Colonic mucosa (tissue), 4 donors: ENCODE measurements around the gene DGKD. TPM values are rescaled to one million over a fixed set of nuclear protein-coding genes. Genes with fewer than 3 reads are reported as not detected.
A peak's percentile ranks its signal among the peaks of the same experiment; 100 is the strongest.

Experiments
- DNase-seq: peaks from one replicate; pipeline ENCODE4 v3.0.0-alpha.2; 2020
- H3K27ac ChIP-seq: fragments of 200-600 bp; one replicate; pipeline ENCODE4 v1.8.0; 2021
- H3K27me3 ChIP-seq: fragments of 200-600 bp; one replicate; pipeline ENCODE4 v1.8.0; 2021
- H3K36me3 ChIP-seq: fragments of 200-600 bp; one replicate; pipeline ENCODE4 v1.8.0; 2021
- H3K4me1 ChIP-seq: fragments of 200-600 bp; one replicate; pipeline ENCODE4 v1.8.0; 2021; ENCODE audit warnings: mild to moderate bottlenecking
- H3K4me3 ChIP-seq: fragments of 200-600 bp; one replicate; pipeline ENCODE4 v1.8.0; 2021
- H3K9ac ChIP-seq, 2 donors: one replicate each; pipeline ENCODE4 v1.7.0; 2013; ENCODE audit warnings: control low read depth in 2 of 2, low read depth in 2 of 2, low read length in 2 of 2
- H3K9me3 ChIP-seq: fragments of 200-600 bp; one replicate; pipeline ENCODE4 v1.8.0; 2021
- intact Hi-C: fragments of 100-400 bp; cut with DNase I; formaldehyde crosslinking; loops from one replicate; pipeline ENCODE4 v1.14.1; 2022
- total RNA-seq, 2 donors: library from RNA; stranded (reverse); fragmentation: NEBNext Ultra II Directional in 1 of 2; extraction: Animal tissue kit (Norgen Biotek cat#: 25700) in 1 of 2; gene quantifications; one replicate each; pipeline ENCODE4 v1.2.1, GENCODE V29; 2021
- TF ChIP-seq, protein P1 (sequence below): fragments of 200-600 bp; IDR thresholded peaks from one replicate; pipeline ENCODE4 v1.8.0; 2022; ENCODE audit warnings: antibody characterized with exemption, mild to moderate bottlenecking
- donor health status: healthy.
- donor health status: DM: no; HTN: no; CAD: no.
- donor health status: DM: no; HTN: no; CAD: no.

Gene DGKD
- total RNA-seq, 2 donors from 2014 or later: 64.4 to 94.6 TPM

GRCh38 chr2:233426619-233427342 is 72.5 kb downstream of the DGKD start:
- intact Hi-C loops: no loop called here
- no peaks in the 10 kb centered on the region for H3K9me3 ChIP-seq
- peaks cover under 1% of the 10 kb centered on the region for H3K4me1 ChIP-seq
- H3K27me3 ChIP-seq: no peaks in the 10 kb centered on the region
- DNase-seq: no peak
- no peak overlapping the region for H3K27ac ChIP-seq
- TF ChIP-seq, protein P1, sequence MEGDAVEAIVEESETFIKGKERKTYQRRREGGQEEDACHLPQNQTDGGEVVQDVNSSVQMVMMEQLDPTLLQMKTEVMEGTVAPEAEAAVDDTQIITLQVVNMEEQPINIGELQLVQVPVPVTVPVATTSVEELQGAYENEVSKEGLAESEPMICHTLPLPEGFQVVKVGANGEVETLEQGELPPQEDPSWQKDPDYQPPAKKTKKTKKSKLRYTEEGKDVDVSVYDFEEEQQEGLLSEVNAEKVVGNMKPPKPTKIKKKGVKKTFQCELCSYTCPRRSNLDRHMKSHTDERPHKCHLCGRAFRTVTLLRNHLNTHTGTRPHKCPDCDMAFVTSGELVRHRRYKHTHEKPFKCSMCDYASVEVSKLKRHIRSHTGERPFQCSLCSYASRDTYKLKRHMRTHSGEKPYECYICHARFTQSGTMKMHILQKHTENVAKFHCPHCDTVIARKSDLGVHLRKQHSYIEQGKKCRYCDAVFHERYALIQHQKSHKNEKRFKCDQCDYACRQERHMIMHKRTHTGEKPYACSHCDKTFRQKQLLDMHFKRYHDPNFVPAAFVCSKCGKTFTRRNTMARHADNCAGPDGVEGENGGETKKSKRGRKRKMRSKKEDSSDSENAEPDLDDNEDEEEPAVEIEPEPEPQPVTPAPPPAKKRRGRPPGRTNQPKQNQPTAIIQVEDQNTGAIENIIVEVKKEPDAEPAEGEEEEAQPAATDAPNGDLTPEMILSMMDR: no peak
- H3K36me3 ChIP-seq: no peaks in the 10 kb centered on the region
- no peak overlapping the region for H3K4me3 ChIP-seq
- H3K9ac ChIP-seq: no peak overlapping the region

DNA sequence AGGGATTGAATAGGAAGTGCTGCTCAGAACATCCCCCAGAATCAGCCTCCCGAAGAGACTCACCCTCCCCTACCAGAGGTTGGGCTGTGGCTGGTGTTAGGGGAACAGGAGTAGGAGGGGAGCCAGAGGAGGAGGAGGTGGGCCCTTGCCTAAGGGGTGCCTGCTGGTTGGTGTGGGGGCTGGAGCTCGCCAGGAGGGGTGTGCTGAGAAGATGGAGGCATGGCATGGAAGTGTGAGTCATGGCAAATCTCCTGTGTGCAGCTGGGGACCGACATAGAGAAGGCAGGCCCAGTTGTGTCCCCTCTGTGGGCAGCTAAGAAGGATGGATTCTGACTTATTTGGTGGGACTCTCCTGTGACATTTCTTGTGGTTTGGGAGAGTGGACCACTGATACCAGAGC is 73.7 kb downstream of the DGKD start:
- TF ChIP-seq, protein P1: no peak
- H3K27ac ChIP-seq: no peak overlapping the region
- H3K4me3 ChIP-seq: no peak overlapping the region
- no peaks in the 10 kb centered on the region for H3K4me1 ChIP-seq
- intact Hi-C loops: no loop called here
- DNase-seq: no peak
- H3K9ac ChIP-seq: no peak overlapping the region
- H3K9me3 ChIP-seq: no peaks in the 10 kb centered on the region
- no peaks in the 10 kb centered on the region for H3K36me3 ChIP-seq
- H3K27me3 ChIP-seq: no peaks in the 10 kb centered on the region

GRCh38 chr2:233428438-233428837 is 74.1 kb downstream of the DGKD start:
- Histone ChIP-seq H3K4me1 (no peaks in the 10 kb centered on the region), H3K4me3 (no peak overlapping the region), H3K27me3 (no peaks in the 10 kb centered on the region), H3K36me3 (no peaks in the 10 kb centered on the region), H3K9ac (no peak overlapping the region), H3K27ac (no peak overlapping the region), H3K9me3 (no peaks in the 10 kb centered on the region)
- intact Hi-C loops: no loop called here
- no peak for DNase-seq
- TF ChIP-seq, protein P1: no peak

DNA sequence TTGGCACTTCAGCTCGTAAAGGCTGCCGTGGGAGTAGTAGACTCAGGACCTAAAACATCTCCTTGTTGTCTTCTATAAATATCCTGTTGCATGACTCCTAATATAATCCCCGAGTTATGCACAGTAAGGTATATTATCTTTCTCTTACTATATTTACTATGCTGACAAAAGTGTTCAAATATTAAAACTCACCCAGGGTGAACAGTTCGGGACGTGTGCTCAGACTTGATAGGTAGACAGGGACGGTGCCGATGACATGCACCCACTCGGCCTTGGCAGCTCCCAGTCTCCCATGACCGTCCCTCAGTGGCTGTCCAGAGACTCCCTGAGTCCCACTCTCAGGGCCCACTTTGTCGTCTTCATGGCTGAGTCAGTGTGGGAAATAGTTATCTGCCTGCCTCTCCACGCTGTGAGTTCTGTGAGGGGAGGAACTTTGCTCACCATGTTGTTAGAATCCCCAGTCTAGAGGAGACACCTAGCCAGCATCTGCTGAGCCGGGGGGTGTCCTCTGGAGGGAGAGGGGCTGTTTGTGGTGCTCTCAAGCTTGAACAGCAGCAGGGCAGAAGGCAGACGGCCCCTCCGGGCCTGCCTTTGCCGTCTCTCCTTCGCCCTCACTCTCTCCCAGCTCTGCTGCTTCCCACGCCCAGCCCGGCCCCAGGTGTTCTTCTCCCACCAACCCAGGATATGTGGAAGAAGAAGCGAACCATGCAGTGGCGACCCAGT is 75.0 kb downstream of the DGKD start:
- no peak overlapping the region for H3K4me3 ChIP-seq
- H3K9ac ChIP-seq: peak overlapping the region in 1 of 2 donors; percentile 21
- no peaks in the 10 kb centered on the region for H3K27me3 ChIP-seq
- TF ChIP-seq, protein P1: no peak
- H3K4me1 ChIP-seq: no peaks in the 10 kb centered on the region
- intact Hi-C loops: no loop called here
- H3K9me3 ChIP-seq: no peaks in the 10 kb centered on the region
- no peaks in the 10 kb centered on the region for H3K36me3 ChIP-seq
- DNase-seq: no peak
- H3K27ac ChIP-seq: no peak overlapping the region

DNA sequence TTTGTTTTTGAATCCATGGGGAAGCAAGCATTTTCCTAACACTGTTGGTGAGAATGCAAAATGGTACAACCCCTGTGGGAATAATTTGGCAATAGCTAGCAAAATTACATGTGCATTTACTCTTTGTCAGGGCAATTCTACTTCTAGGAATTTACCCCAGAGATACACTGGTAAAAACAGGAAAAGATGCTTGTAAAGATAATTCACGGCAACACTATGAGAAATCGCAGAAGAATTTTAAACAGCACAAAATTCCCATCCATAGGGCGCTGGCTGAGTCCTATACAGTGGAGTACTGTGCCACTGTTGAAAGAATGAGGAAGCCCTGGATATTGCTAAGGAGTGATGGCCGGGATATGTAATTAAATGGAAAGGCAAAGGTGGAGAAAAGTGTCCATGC is 75.8 kb downstream of the DGKD start:
- Histone ChIP-seq H3K27me3 (no peaks in the 10 kb centered on the region), H3K27ac (no peak overlapping the region), H3K4me3 (no peak overlapping the region), H3K4me1 (no peaks in the 10 kb centered on the region), H3K36me3 (no peaks in the 10 kb centered on the region), H3K9ac (no peak overlapping the region), H3K9me3 (no peaks in the 10 kb centered on the region)
- intact Hi-C loops: no loop called here
- no peak for DNase-seq
- TF ChIP-seq, protein P1: no peak
